B cell (primary cell): ENCODE data around the gene GDI2. TPM values are rescaled to one million over a fixed set of nuclear protein-coding genes. Genes with fewer than 3 reads are reported as not detected.
A peak's percentile ranks its signal among the peaks of the same experiment; 100 is the strongest.

ENCODE experiments used
- ATAC-seq: fragments of 200-7000 bp; cut with Tn5 transposase; one replicate; pipeline ENCODE4 v1.10.0; 2021; ENCODE audit warnings: low read depth, mild to moderate bottlenecking, moderate number of reproducible peaks, moderate library complexity
- CTCF ChIA-PET: fragments of 350-600 bp; sonication (Branson Sonifier 250); formaldehyde crosslinking; loops from one replicate; lab custom pipeline; 2021; ENCODE audit warnings: antibody characterized with exemption, inconsistent platforms; lab: Charles Lee
- POLR2A ChIA-PET: fragments of 350-600 bp; sonication (Branson Sonifier 250); formaldehyde crosslinking; loops from one replicate; lab custom pipeline; 2021; ENCODE audit warnings: antibody characterized with exemption; lab: Charles Lee
- DNase-seq: peaks from one replicate; pipeline ENCODE4 v3.0.0; 2013
- H2AFZ ChIP-seq: 2 replicates; pipeline ENCODE4 v1.6.1; 2012; ENCODE audit warnings: mild to moderate bottlenecking, low read depth, low read length; ENCODE audit not compliant: insufficient read depth, poor library complexity, severe bottlenecking
- H3K27ac ChIP-seq, 2 donors: 1 replicate in 1 of 2; 2 replicates in 1 of 2; pipeline ENCODE4 v1.5.1; 2012 to 2013; ENCODE audit warnings: low read length in 2 of 2, mild to moderate bottlenecking in 2 of 2, moderate library complexity in 1 of 2
- H3K27me3 ChIP-seq, 4 experiments: fragments of 200-600 bp in 1 of 4; sonication (generic) in 1 of 4; replicated peaks in 1 of 4; 1 replicate in 2 of 4; 2 replicates in 2 of 4; pipeline versions ENCODE4 v1.6.1 to v1.7.0; 2013 to 2016; ENCODE audit warnings: low read length in 3 of 4, mild to moderate bottlenecking in 2 of 4, mixed read lengths in 1 of 4, moderate library complexity in 1 of 4; ENCODE audit not compliant: insufficient read depth in 4 of 4, control insufficient read depth in 3 of 4; ENCODE audit errors: control extremely low read depth in 1 of 4
- H3K36me3 ChIP-seq, 2 experiments: replicated peaks in 1 of 2; 1 replicate in 1 of 2; 2 replicates in 1 of 2; pipeline versions ENCODE4 v1.6.1 to v1.7.1; 2013; ENCODE audit warnings: low read length in 1 of 2; ENCODE audit not compliant: insufficient read depth in 2 of 2, control insufficient read depth in 1 of 2; ENCODE audit errors: control extremely low read depth in 1 of 2, extremely low read depth in 1 of 2
- H3K4me1 ChIP-seq, 2 donors: fragments of 200-600 bp in 1 of 2; sonication (generic) in 1 of 2; 1 replicate in 1 of 2; 2 replicates in 1 of 2; pipeline versions ENCODE4 v1.5.1 to v1.6.1; 2013 to 2017; ENCODE audit warnings: low read length in 2 of 2; ENCODE audit not compliant: control insufficient read depth in 2 of 2, insufficient read depth in 2 of 2
- H3K4me2 ChIP-seq: replicated peaks from 2 replicates; pipeline ENCODE3; 2012; ENCODE audit warnings: mild to moderate bottlenecking, low read depth, low read length; ENCODE audit not compliant: poor library complexity, severe bottlenecking
- H3K4me3 ChIP-seq, 5 experiments: fragments of 200-600 bp in 1 of 5; sonication (generic) in 1 of 5; 1 replicate in 3 of 5; 2 replicates in 2 of 5; pipeline versions ENCODE4 v1.5.1 to v1.7.0; 2011 to 2016; ENCODE audit warnings: low read length in 4 of 5, mild to moderate bottlenecking in 4 of 5, low read depth in 2 of 5, control low read depth in 1 of 5, moderate library complexity in 1 of 5; ENCODE audit not compliant: insufficient read depth in 1 of 5; ENCODE audit errors: control extremely low read depth in 1 of 5, extremely low read depth in 1 of 5
- H3K79me2 ChIP-seq: fragments of 200-600 bp; sonication (generic); one replicate; pipeline ENCODE4 v1.6.0; 2016; ENCODE audit warnings: low read length; ENCODE audit not compliant: control insufficient read depth, insufficient read depth
- H3K9ac ChIP-seq: fragments of 200-600 bp; sonication (generic); 2 replicates; pipeline ENCODE4 v1.6.1; 2017; ENCODE audit warnings: mild to moderate bottlenecking, low read length, moderate library complexity
- H3K9me3 ChIP-seq, 3 donors: one replicate each; pipeline versions ENCODE4 v1.6.1 to v1.7.1; 2013; ENCODE audit warnings: low read length in 2 of 3; ENCODE audit not compliant: control insufficient read depth in 2 of 3, insufficient read depth in 1 of 3; ENCODE audit errors: control extremely low read depth in 1 of 3
- H4K20me1 ChIP-seq: 2 replicates; pipeline ENCODE4 v1.6.0; 2012; ENCODE audit warnings: mild to moderate bottlenecking, low read length; ENCODE audit not compliant: insufficient read depth, control insufficient read depth, poor library complexity, severe bottlenecking
- H3K27ac Mint-ChIP-seq: one replicate; pipeline ENCODE4 v1.8.0; 2021; ENCODE audit warnings: mixed read lengths
- H3K27me3 Mint-ChIP-seq: one replicate; pipeline ENCODE4 v1.8.0; 2021; ENCODE audit warnings: mixed read lengths
- H3K4me1 Mint-ChIP-seq: one replicate; pipeline ENCODE4 v1.8.0; 2021; ENCODE audit warnings: mixed read lengths
- H3K4me3 Mint-ChIP-seq: one replicate; pipeline ENCODE4 v1.8.0; 2021; ENCODE audit warnings: mixed read lengths
- H3K9me3 Mint-ChIP-seq: one replicate; pipeline ENCODE4 v1.8.0; 2022; ENCODE audit warnings: mixed read lengths; ENCODE audit not compliant: insufficient read depth
- CTCF ChIP-seq: fragments of 200-600 bp; IDR thresholded peaks from one replicate; pipeline ENCODE4 v1.8.0; 2022; ENCODE audit warnings: antibody characterized with exemption, mild to moderate bottlenecking
- EZH2 ChIP-seq: IDR thresholded peaks from 2 replicates; pipeline ENCODE4 v1.6.1; 2012; ENCODE audit warnings: borderline replicate concordance, low read depth, mild to moderate bottlenecking, moderate library complexity, low read length; ENCODE audit not compliant: insufficient read depth, poor library complexity, severe bottlenecking
- WGBS: methylation state at CpG from one replicate; pipeline ENCODE4 v1.1.5; 2013; ENCODE audit warnings: missing lambda C conversion rate; ENCODE audit not compliant: insufficient coverage; 5-methylcytosine and 5-hydroxymethylcytosine counted together
- intact Hi-C: fragments of 100-400 bp; cut with micrococcal nuclease; formaldehyde crosslinking; loops from one replicate; pipeline ENCODE4 v1.10.0; 2022
- polyA plus RNA-seq: library from polyadenylated mRNA; depleted of rRNA; stranded (reverse); fragments of >200 nt; gene quantifications from 2 replicates; pipeline ENCODE4 v1.2.3, GENCODE V29; 2012
- total RNA-seq, 2 donors: library from RNA; stranded (reverse); fragments of 120-200 nt in 1 of 2; gene quantifications; 1 replicate in 1 of 2; 2 replicates in 1 of 2; pipeline versions ENCODE4 v1.2.3 to v1.2.4, GENCODE V29; 2013 to 2022

The GDI2 gene
- total and polyA plus RNA-seq, 2 donors (not counting 1 experiment from before 2014, with no cell fraction given): 91.1 to 187 TPM

GRCh38 chr10:5843686-5844344 is 30.6 kb upstream of the GDI2 start:
- peak overlapping the region; percentile 73 for H3K4me3 Mint-ChIP-seq
- WGBS: 0% methylated on average over 3 of the region's 4 CpGs
- H3K27ac ChIP-seq: peak overlapping the region; percentile 88 to 100
- no peaks in the 10 kb centered on the region for H3K36me3 ChIP-seq
- H3K4me3 ChIP-seq: peak overlapping the region in 1 of 5 experiments; percentile 35
- no peaks in the 10 kb centered on the region for H3K9me3 Mint-ChIP-seq
- H3K27me3 Mint-ChIP-seq: no peaks in the 10 kb centered on the region
- H2AFZ ChIP-seq: peak overlapping the region; percentile 25
- peak; percentile 63 for DNase-seq
- H3K9ac ChIP-seq: peak overlapping the region; percentile 46
- intact Hi-C loops: loop anchor here (5.0 kb wide), 1 partner anchor 243 kb away; the partner anchor contains the start of gene RBM17
- H3K27me3 ChIP-seq: no peaks in the 10 kb centered on the region
- H3K79me2 ChIP-seq: peaks cover 12% of the 10 kb centered on the region
- peaks cover 74% of the 10 kb centered on the region for H3K4me1 Mint-ChIP-seq
- H3K27ac Mint-ChIP-seq: peak overlapping the region; percentile 92
- H4K20me1 ChIP-seq: no peaks in the 10 kb centered on the region
- TF ChIP-seq CTCF: no peak
- no peak for TF ChIP-seq EZH2
- CTCF ChIA-PET: interaction anchor here (0.6 to 5.2 kb wide), 14 partner anchors 8 to 359 kb away, joined by 3 to 29 read pairs (median 4); partner anchors contain the start of genes GDI2 and PFKFB3
- no peaks in the 10 kb centered on the region for H3K9me3 ChIP-seq
- POLR2A ChIA-PET: interaction anchor here (0.6 to 2.0 kb wide), 7 partner anchors 9 to 119 kb away, joined by 3 to 12 read pairs (median 3); no protein-coding TSS in a partner anchor
- H3K4me1 ChIP-seq: peaks cover 77 to 90% of the 10 kb centered on the region in 2 donors
- ATAC-seq: no peak
- peak overlapping the region; percentile 61 for H3K4me2 ChIP-seq

- WGBS: 93% methylated on average over 6 of the region's 14 CpGs
- peak overlapping the region; percentile 99 to 100 for H3K27ac ChIP-seq
- peaks cover 81% of the 10 kb centered on the region for H3K4me1 Mint-ChIP-seq
- H3K27ac Mint-ChIP-seq: peak overlapping the region; percentile 100
- H3K9me3 Mint-ChIP-seq: no peaks in the 10 kb centered on the region
- DNase-seq (no peak), ATAC-seq (no peak)
- no peaks in the 10 kb centered on the region for H4K20me1 ChIP-seq
- peak overlapping the region; percentile 82 for H3K4me2 ChIP-seq
- H3K27me3 Mint-ChIP-seq: no peaks in the 10 kb centered on the region
- ChIA-PET POLR2A (interaction anchor here (1.0 to 3.5 kb wide), 4 partner anchors 10 to 48 kb away, joined by 3 to 35 read pairs (median 22); partner anchors contain the start of genes ANKRD16, FBH1 and GDI2), CTCF (interaction anchor here (1.3 to 5.2 kb wide), 7 partner anchors 10 to 47 kb away, joined by 3 to 29 read pairs (median 19); partner anchors contain the start of gene GDI2)
- H3K4me3 Mint-ChIP-seq: peak overlapping the region; percentile 73
- peaks cover 12% of the 10 kb centered on the region for H3K79me2 ChIP-seq
- no peak for TF ChIP-seq EZH2
- no peak for TF ChIP-seq CTCF
- peak overlapping the region; percentile 63 for H3K9ac ChIP-seq
- H2AFZ ChIP-seq: no peak overlapping the region
- H3K4me1 ChIP-seq: peaks cover 81 to 90% of the 10 kb centered on the region in 2 donors
- intact Hi-C loops: loop anchor here (2.0 to 5.0 kb wide), 2 partner anchors 211 to 245 kb away; partner anchors contain the start of gene RBM17
- H3K4me3 ChIP-seq: no peak overlapping the region
- H3K27me3 ChIP-seq: no peaks in the 10 kb centered on the region
- H3K9me3 ChIP-seq: no peaks in the 10 kb centered on the region
- no peaks in the 10 kb centered on the region for H3K36me3 ChIP-seq
Measured at GRCh38 chr10:5841965-5842364, 28.7 kb upstream of the GDI2 start.
